Fibroblast of the conjunctiva (primary cell): ENCODE data around the gene PLIN1.

Experiments used
- DNase-seq: peaks from one replicate; pipeline ENCODE4 v3.0.0-alpha.2; 2010; ENCODE audit warnings: low read depth

Gene PLIN1

DNA sequence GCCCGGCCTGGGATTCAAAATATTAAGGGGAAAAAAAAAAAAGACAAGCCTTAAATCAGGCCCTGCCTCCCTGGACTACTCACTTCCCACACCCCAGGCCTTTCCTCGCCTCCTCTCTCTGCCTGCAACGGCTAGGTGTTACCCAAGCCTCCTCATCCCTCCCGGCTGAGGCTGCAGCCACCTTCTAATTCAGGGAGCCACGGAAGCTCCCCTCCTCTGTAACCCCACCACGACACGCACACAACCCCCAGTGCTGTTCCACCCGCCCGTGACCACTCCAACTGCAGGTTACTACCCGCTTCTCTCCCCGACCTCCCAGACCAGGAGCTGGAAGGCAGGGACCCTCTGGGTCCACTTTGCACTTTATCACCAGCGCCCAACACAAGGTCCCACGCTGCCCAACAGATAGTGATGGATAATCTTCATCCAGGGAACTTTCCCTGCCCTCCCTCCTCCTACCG lies 24.8 kb downstream of the PLIN1 start:
- no peak for DNase-seq

DNA sequence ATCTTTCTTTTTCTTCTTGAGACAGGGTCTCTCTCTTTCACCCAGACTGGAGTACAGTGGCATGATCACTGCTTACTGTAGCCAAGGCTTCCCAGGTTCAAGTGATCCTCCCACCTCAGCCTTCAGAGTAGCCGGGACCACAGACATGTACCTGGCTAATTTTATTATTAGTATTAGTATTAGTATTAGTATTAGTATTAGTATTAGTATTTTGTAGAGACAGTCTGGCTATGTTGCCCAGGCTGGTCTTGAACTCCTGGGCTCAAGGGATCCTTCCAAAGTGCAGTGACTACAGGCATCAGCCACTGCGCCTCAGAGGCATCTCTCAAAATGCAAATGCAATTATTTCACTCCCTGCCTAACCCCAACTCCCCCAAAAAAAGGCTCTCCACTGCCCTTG lies 25.6 kb downstream of the PLIN1 start:
- DNase-seq: no peak

DNA sequence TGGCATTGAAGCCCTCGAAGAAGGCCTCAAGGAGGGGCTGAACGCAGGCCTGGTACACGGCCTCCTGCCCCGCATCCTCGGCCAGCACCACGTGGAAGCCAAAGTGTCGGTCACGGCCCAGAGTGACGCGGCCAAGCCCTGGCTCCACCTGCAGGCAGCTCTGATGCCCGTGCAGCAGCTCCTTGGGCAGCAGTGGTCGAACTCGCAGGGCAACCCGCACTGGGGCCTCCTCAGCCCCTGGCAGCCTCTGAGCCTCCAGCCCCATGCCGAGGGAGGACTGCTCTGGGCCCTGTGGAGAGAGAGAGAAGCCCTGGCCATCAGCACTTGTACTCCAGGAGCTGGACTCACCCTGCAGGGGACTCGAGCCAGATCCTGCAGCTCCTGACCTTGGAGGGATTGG lies 26.5 kb downstream of the PLIN1 start:
- no peak for DNase-seq

DNA sequence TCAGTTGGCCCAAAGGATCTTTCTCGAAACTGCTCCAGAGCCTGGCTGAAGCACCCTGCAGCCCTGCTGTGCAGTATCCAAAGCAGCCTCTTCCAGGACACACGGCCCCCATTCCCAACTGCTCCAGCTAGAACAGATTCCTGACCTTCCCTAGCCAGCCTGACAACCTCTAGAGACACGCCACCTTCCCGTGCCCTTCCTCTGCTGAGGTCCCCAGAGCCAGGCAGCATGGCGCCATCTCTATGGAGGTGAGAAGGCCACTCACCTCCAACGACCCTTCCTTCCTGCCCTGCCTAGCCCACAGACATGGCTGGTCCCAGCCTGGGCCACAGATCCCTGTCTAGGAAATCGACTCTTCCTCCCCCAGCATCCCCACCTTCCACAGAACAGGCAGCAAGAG lies 27.0 kb downstream of the PLIN1 start:
- no peak for DNase-seq

DNA sequence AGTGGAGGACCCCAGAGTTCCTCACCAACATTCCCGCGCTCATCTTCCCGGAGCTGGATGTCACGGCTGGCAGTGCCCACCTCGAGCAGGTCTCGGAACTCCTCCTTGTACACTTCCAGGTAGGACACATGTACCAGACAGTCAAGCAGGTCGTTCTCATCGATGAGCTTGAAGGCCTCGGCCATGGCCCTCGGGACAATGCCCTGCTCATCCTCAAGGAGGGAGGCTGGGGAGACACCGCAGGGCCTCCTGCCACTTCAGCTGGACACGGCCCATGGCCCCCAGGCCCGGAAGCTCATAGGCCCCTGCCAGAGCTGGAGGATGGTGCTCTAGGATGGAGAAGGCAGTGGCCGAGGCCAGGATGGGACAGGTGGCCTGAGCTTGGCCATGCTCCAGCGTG lies 29.5 kb downstream of the PLIN1 start:
- no peak for DNase-seq

DNA sequence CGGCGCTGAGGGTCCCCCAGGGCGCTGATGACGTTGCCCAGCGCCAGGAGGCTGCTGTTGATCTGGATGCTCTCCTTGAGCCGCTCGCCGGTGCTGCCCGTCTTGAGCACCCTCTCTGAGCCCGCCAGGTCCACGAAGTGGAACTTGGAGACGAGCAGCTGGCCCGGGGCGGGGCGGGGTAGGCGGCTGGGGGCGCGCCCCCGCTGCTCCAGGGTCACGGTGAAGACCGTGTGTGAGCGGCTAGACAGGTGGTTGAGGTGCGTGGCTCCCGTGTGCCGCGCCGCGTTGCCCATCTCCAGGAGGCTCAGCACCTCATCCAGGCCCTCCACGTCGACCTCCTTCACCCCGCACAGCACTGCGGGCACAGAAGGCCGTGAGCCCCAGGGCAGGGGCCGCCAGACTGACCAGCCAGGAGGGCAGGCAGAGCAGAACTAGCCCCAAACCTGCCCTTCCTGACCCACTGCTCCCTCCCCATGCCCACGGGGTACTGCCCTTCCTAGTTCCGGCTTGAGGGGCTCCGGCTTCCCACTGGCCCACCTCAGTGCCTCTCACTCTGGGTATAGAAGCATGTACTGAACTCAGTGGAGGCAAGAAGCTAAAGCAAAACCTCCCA lies 30.0 kb downstream of the PLIN1 start:
- no peak for DNase-seq

DNA sequence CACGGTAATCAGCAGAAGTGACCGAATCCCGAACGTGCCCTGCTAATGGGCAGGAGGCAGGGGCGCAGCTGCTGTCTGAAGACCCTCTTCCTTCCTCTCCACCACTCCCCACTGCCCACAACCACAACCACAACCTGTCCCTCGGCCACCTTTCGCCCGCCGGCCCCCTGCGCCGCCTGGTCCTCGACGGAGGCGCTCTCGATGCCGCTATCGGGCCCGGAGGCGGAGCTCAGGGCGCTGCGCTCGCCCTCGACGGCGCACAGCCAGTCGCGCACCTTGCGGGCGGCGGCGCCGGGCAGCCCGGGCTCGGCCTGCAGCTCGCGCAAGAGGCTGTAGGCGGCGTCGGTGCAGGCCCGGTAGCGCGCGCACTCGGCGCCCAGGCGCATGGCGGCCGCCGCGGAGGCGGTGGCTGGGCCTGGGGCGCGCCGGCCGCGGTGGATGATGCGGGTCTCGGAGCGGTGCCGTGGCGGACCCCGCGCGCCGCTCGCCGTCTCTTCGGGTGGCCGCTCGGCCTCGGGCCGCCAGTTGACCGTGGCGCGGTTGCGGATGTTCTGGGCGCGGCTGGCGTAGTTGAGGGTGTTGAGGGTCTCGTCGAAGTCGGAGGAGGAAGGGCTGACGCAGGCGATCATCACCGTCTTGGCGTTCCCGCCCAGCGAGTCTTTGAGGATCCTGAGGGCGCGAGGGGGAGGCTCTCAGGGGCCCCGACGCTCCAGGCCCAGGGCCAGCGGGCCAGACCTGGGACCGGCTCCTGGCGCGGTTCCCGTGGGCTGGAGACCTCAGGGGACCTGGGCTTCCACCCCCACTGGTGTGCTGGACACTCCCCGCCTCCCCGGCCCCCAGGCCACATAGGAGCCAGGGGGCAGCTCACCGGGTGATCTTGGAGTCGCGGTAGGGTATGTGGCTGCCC lies 30.8 kb downstream of the PLIN1 start:
- DNase-seq: no peak

DNA sequence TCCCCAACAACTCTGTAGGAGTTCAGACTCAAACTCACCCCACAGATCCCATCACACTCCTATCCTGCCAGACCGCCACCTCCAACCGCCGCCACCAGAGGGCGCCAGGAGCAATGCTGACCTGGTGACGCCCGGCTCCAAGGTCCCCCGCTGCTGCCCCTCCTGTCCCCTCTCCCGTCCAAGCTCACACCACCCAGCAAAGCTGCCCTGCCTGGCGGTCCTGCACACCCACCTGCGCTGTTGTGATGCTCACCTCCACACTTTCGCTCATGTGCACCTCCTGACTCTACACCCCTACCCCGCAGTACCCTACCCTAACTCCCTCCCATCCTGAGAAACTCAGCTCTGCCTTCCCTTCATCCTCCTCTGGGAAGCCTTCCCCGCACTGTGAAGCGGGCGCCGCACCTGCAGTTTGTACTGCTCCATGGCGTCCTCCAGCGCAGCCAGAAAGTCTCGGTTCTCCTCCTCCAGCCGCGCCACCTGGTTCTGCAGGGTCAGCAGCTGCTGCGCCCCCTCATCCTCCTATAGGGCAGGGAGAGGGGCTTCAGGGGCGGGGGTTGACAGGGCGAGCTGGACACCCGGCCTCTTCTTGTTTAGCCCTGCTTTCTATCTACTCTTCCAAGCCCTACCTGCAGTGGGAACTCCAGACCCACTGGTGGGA lies 31.8 kb downstream of the PLIN1 start:
- peak; percentile 33 for DNase-seq

DNA sequence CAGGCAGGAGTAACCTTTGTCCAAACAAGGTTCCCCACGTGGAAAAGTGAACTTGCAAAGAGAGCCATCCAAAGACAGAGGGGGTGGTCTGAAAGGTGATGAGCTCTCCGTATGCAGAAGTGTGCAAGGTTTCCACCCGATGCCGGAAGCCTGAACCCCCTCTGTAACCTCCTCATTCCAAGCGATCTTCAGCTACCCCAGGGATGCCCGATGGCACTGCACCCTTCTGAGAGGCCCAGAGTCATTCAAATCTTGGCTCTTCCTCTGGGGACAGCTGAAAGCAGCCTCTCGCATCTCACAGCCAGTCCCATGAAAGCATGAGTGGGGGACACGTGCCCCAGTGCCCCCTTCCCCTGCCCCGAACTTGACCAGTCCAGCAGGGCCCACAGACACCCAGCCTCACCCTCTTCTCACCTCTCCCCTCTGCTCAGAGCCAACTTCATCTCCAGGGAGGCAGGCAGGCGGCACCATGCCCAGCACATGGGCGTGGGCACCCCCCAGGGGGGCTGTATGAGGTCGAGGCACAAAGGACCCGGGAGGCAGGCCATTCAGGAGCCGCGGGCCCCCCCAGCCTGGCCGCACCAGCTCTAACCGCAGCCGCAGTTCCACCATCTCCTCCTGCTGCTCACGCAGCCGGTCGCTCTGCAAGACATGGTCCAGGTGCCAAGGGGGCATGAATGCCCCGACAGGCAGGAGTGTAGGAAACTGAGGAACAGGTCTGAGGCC lies 32.6 kb downstream of the PLIN1 start:
- no peak for DNase-seq

DNA sequence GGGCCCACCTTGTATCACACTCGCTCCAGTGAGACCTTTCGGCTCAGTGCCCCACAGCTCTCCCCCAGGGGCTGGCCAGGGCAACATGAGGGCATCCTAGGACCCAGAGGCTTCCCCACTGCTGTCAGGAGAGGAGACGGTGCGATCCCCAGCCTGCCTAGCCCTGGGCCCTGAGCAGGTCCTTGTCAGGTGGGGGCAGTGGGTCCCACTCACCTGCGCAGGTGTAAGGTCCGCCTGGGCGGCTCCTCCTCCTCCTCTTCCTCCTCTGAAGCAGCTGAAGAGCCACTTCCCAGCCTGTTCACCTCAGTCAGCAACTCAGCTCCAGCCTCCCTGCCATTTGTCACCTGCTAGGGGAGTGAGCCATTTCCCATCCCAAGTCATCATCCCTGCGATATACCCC lies 33.5 kb downstream of the PLIN1 start:
- DNase-seq: no peak

DNA sequence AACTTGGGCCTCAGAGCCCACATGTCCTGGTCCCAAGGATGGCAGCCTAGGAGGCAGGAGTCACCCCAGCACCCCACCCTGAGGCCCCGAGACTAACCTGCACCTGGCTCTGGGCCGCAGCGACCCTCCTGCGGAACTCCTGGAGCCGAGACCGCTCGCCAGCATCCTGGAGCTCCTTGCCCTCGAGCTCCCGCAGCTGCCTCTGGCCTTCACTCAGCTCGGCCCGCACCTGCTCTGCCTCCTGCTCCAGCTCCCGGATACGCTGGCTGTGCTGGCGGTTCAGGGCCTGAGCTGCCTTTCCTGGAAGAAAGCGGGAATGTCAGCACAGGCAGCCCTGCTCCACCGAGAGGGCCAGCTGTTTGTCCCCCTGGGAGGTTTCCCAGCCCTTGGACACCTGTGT lies 37.1 kb downstream of the PLIN1 start:
- no peak for DNase-seq

DNA sequence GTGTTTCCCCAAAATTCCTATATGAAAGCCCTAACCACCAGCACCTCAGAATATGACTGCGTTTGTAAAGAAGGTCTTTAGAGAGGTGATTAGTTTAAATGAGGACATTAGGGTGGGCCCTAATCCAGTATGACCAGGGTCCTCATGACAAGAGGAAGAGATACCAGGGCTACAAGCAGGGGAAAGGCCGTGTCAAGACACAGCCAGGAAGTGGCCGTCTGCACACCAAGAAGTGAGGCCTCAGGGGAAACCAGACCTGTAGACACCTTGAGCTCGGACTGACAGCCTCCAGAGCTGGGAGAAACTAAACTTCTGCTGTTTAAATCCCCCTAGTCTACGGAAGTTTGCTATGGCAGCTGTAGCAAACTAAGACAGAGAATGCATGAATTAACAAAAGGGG lies 38.1 kb downstream of the PLIN1 start:
- DNase-seq: no peak

DNA sequence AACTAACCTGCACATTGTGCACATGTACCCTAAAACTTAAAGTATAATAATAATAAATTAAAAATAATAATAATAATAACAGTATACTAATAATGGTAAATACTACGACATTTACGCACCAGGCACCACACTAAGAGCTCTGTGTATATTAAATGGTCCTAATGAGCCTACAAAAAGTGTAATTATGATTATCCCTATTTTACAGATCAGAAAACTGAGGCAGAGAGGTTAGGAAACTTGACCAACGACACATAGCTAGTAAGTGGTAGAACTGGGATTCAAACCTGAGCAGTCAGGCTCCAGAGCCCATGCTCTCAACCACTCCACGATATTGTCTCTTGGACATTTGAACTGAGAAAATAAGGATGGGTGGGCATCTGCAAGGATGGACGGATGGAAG lies 38.9 kb downstream of the PLIN1 start:
- DNase-seq: no peak

DNA sequence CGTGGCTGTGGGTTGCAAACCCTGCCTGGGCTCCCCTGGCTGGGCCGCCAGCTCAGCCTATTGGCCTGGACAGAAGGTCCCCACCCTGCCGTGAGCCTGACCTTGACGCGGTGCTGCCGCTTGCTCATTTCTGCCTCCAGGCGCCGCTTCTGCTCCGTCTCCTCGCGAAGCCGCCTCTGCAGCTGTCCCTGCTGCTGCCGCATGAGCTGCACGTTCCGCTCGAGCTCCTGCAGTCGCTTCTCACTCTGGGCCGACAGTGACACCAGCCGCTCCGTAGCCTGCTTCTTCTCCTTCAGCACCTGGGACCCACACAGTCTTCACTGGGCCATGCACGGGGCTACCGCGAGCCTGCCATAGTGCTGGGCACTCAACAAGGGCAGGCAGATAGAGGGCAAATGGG lies 45.6 kb downstream of the PLIN1 start:
- DNase-seq: no peak

DNA sequence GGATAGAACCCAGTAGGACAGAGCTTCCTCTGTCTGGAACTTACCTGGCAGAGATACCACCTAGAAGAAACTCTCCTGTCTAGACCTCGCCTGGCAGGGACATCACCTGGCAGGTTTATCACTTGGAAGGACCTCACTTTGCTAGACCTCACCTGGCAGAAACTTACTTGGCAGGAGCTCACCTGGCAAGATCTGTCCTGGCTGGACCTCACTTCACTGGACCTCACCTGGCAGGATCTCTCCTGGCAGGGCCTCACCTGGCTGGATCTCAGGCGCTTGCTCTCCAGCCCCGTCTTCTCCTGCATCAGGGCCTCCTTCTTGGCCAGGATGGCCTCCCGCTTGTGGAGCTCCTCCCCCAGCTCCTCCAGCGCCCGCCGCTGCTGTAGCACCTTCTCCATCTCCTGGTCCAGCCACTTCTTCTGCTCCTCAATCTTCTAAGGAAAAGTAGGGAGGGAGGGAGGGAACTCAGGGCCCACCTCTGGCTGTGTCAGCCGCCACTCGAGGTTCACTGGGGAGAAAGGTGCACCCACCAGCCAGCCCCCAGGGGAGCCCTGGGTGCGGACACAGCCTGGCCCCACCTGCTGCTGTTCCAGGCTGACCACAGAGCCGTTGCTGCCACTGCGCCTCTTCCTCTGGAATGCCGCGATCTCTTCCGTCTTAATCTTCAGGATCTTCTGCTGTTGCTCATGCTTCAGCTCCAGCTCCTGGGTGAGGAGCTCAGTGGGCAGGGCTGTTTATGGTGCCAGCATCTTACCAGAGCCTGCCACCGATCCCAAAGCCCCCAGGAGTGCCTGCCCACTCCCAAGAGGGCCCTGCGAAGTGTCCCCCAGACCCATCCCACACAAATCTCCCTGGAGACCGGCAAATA lies 46.4 kb downstream of the PLIN1 start:
- no peak for DNase-seq

DNA sequence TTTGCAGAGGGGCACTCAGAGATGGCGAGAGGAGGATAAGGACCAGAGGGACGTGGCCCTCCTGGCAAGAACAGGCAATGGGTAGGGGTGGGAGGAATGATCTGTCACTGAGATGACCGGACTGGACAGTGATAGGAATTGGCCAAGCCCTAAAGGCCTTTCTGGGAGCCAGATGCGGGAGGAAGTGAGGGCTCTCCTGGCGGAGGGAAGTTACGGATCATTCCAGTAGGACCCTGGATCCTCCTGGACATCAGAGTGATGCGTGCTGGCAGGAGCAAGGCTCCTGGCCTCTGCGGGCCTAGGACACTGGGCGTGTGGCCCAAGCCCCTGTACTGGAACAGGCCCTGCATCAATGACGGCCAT lies 47.3 kb downstream of the PLIN1 start:
- no peak for DNase-seq

DNA sequence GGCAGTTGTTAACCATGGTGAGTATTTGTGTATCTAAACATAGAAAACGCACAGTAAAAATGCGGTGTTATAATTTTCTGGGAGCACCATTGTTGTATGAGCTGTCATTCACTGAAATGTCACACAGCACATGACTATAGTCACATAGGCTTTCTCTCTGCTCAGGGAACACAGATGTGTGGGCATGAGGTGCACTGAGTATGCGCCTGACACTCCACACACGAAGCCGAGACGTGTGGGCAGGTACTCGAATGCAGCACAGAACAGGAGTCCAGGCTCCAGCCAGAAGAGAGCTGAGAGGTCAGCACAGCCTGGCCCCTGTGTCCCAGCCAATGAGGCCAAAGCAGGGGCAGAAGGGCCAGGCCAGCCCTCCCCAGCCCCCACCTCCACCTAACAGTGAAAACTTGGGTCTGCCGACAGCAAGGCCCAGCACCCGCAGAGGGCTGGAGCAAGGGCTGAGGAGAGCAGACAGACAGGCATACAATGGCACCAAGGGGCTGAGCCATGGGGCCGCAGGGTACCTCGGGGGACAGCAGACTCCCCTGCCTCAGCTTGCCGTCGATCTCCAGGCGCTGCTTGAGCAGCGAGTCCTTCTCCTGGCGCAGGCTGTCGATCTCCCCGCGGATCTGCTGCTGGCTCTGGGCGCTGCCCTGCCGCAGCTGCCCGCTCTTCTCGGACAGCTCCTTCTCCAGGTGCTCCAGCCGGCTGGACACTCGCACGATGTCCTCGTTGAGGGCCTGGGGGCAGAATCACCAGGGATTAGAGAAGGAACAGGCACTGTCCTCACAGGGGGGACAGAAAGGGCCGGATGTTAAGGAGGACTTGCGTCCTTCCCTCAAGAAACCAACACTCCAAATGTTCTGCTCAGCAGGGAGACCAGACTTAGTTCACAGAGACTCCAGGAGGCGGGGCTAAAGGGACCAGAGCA lies 47.9 kb downstream of the PLIN1 start:
- no peak for DNase-seq

DNA sequence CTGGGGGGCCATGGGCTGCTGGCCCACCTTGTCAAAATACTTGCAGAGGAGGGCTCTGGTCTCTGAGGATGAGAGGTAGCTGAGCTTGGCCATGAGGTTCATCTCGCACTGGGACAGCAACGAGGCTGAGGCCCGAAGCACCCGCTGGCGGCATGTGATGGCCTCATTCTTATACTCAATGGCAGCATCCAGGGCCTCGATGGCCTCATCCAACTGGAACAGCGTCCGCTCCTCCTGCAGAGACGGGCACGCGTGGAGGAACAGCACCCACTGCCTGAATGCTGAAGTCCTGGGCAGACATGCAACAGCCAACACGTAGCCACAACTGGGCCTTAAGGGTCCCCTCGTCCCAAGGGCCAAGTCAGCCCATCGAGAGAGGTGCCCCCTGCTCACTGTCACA lies 48.9 kb downstream of the PLIN1 start:
- no peak for DNase-seq

DNA sequence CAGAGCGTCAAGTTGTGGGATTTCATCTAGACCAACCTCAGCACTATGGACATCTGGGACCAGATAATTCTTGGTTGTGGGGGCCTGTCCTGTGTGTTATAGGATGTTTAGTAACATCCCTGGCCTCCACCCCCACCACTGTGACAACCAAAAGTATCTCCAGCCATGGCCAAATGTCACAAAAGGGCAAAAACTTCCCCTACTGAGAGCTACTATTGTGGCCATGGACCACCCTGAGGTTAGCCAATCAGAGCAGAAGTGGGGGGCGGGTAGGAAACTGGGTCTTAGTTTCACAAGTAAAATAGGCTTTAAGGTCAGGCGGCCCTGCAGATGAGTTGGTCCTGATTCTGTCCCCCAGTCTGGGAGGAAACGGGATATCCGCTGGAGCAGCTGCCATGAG lies 49.3 kb downstream of the PLIN1 start:
- no peak for DNase-seq
